Transverse colon (tissue), 4 donors: Measurements from ENCODE around the gene KRTAP15-1. TPM values are rescaled to one million over a fixed set of nuclear protein-coding genes. Genes with fewer than 3 reads are reported as not detected.
A peak's percentile ranks its signal among the peaks of the same experiment; 100 is the strongest.

Experiments
- DNase-seq: peaks from one replicate; pipeline ENCODE4 v3.0.0-alpha.2; 2019
- H3K27ac ChIP-seq, 4 donors: fragments of 200-600 bp; sonication (generic); 2 replicates each; pipeline ENCODE4 v1.5.1; 2016 to 2018; ENCODE audit warnings: inconsistent platforms in 4 of 4
- H3K27me3 ChIP-seq: fragments of 200-600 bp; sonication (generic); 2 replicates; pipeline ENCODE4 v1.5.1; 2017; ENCODE audit warnings: inconsistent platforms
- H3K36me3 ChIP-seq, 4 donors: fragments of 200-600 bp; sonication (generic); 2 replicates each; pipeline ENCODE4 v1.5.1; 2017 to 2019; ENCODE audit warnings: inconsistent platforms in 4 of 4
- H3K4me1 ChIP-seq, 4 donors: fragments of 200-600 bp; sonication (generic); 2 replicates each; pipeline ENCODE4 v1.5.1; 2017 to 2020; ENCODE audit warnings: inconsistent platforms in 4 of 4
- H3K4me3 ChIP-seq, 4 donors: fragments of 200-600 bp; sonication (generic); 1 replicate in 1 of 4; 2 replicates in 3 of 4; pipeline versions ENCODE4 v1.5.1 to v1.6.1; 2017 to 2019; ENCODE audit warnings: inconsistent platforms in 4 of 4
- H3K9me3 ChIP-seq, 2 donors: fragments of 200-600 bp; sonication (generic); 2 replicates each; pipeline ENCODE4 v1.5.1; 2017 to 2019; ENCODE audit warnings: inconsistent platforms in 2 of 2
- CTCF ChIP-seq, 5 experiments: fragments of 200-600 bp in 3 of 5; fragments of 450-650 bp in 2 of 5; sonication (generic) in 3 of 5; IDR thresholded peaks; 1 replicate in 2 of 5; 2 replicates in 3 of 5; pipeline ENCODE4 v1.5.1; 2016 to 2017; ENCODE audit warnings: antibody characterized with exemption in 5 of 5, inconsistent platforms in 3 of 5, mild to moderate bottlenecking in 2 of 5, moderate library complexity in 1 of 5
- EP300 ChIP-seq: sonication (generic); formaldehyde crosslinking; IDR thresholded peaks from one replicate; pipeline ENCODE4 v1.6.1; 2017; ENCODE audit warnings: antibody characterized with exemption, low read depth
- POLR2A ChIP-seq: fragments of 450-650 bp; IDR thresholded peaks from one replicate; pipeline ENCODE4 v1.6.1; 2016; ENCODE audit warnings: antibody characterized with exemption, mild to moderate bottlenecking, moderate library complexity
- POLR2AphosphoS5 ChIP-seq, 3 donors: sonication (generic); formaldehyde crosslinking; IDR thresholded peaks; one replicate each; pipeline ENCODE4 v1.6.1; 2016; ENCODE audit warnings: antibody characterized with exemption in 3 of 3
- WGBS, 2 donors: methylation state at CpG; one replicate each; pipeline ENCODE4 v1.1.5; 2018; ENCODE audit warnings: low coverage in 1 of 2; 5-methylcytosine and 5-hydroxymethylcytosine counted together
- in situ Hi-C, 4 donors: fragments of 200-750 bp; cut with MboI; loops; one replicate each; pipeline versions ENCODE4 v1.15.0 to v1.15.1; 2017; ENCODE audit warnings: low sequenced_read_pairs in 3 of 4, low pct_ligation_motif_present in 1 of 4, low pct_unique_long_range_greater_than_20kb in 1 of 4
- intact Hi-C: fragments of 100-400 bp; cut with DNase I; formaldehyde crosslinking; loops from one replicate; pipeline ENCODE4 v1.15.1; 2023; ENCODE audit warnings: low total_unique reads
- total RNA-seq, 4 donors: library from RNA; depleted of rRNA; stranded (reverse); fragments of >200 nt; gene quantifications; one replicate each; pipeline ENCODE4 v1.1.0, GENCODE V29; 2016

The KRTAP15-1 gene
- total RNA-seq, 4 donors from 2014 or later: not detected

DNA sequence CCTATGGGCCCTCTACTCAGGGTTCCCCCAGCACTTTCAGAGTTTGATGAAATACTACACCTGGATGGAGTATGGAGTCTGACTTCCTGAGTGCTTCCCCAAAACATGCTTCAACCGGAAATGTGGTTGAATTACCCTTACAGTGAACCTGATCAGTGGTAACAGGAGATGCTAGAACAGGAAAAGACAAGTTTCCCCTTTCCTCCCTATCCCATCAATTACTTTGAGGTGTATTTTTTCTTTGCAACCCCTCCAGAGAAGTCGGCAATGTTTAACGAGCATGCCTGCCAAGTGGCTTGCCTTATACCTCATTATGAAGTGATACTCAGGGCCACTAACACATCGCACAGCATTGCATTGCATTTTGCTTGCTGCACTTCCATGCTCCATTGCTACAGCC is 7.0 kb downstream of the KRTAP15-1 start:
- H3K9me3 ChIP-seq: no peaks in the 10 kb centered on the region
- H3K4me3 ChIP-seq: no peak overlapping the region
- no peak for DNase-seq
- intact Hi-C loops: no loop called here
- no peaks in the 10 kb centered on the region for H3K36me3 ChIP-seq
- no peak overlapping the region for H3K27ac ChIP-seq
- WGBS, 2 donors: 29 to 70% methylated on average over 4 of the region's 4 CpGs
- TF ChIP-seq POLR2A: no peak
- TF ChIP-seq CTCF (IDR thresholded peaks at IDR 0.05): no peak
- TF ChIP-seq POLR2AphosphoS5 (IDR thresholded peaks at IDR 0.05): no peak
- no peak for TF ChIP-seq EP300
- in situ Hi-C loops: no loop called here
- H3K4me1 ChIP-seq: no peaks in the 10 kb centered on the region
- H3K27me3 ChIP-seq: no peaks in the 10 kb centered on the region

- WGBS, 2 donors: 81 to 90% methylated on average over 3 of the region's 3 CpGs
- no peak for DNase-seq
- H3K27me3 ChIP-seq: no peaks in the 10 kb centered on the region
- H3K4me1 ChIP-seq: no peaks in the 10 kb centered on the region
- no peak overlapping the region for H3K27ac ChIP-seq
- intact Hi-C loops: no loop called here
- H3K4me3 ChIP-seq: no peak overlapping the region
- TF ChIP-seq POLR2AphosphoS5 (IDR thresholded peaks at IDR 0.05): no peak
- TF ChIP-seq POLR2A: no peak
- no peak for TF ChIP-seq EP300
- no peak for TF ChIP-seq CTCF (IDR thresholded peaks at IDR 0.05)
- in situ Hi-C loops: no loop called here
- no peaks in the 10 kb centered on the region for H3K36me3 ChIP-seq
- no peaks in the 10 kb centered on the region for H3K9me3 ChIP-seq
These were observed 8.4 kb downstream of the KRTAP15-1 start for GRCh38 chr21:30448514-30448913.

DNA sequence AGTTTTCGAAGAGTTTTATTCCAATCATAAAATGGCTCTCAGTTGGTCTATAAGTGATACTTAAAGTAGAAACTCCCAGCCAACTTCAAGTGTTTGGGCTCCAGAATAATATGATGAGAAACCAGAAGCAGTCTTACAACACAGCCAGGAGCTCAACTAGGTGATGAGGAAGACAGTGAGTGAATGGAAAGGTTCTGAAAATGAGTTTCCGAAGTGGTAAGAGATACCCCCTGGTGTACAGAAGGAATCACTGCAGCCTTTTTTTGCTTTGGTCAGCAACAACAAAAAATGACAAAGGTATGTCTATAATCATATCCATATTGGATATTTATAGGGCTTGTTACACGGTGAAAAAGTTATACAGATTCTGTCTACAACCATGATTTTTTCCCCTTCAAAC is 23.6 kb downstream of the KRTAP15-1 start:
- H3K4me3 ChIP-seq: no peak overlapping the region
- no peak for DNase-seq
- 22 to 60% methylated on average over 3 of the region's 3 CpGs for WGBS, 2 donors
- intact Hi-C loops: no loop called here
- no peaks in the 10 kb centered on the region for H3K9me3 ChIP-seq
- no peaks in the 10 kb centered on the region for H3K27me3 ChIP-seq
- H3K27ac ChIP-seq: no peak overlapping the region
- H3K36me3 ChIP-seq: no peaks in the 10 kb centered on the region
- in situ Hi-C loops: no loop called here
- TF ChIP-seq POLR2AphosphoS5 (IDR thresholded peaks at IDR 0.05): no peak
- TF ChIP-seq CTCF (IDR thresholded peaks at IDR 0.05): peak in 1 of 5 experiments; percentile 22
- TF ChIP-seq POLR2A: no peak
- TF ChIP-seq EP300: no peak
- H3K4me1 ChIP-seq: no peaks in the 10 kb centered on the region

DNA sequence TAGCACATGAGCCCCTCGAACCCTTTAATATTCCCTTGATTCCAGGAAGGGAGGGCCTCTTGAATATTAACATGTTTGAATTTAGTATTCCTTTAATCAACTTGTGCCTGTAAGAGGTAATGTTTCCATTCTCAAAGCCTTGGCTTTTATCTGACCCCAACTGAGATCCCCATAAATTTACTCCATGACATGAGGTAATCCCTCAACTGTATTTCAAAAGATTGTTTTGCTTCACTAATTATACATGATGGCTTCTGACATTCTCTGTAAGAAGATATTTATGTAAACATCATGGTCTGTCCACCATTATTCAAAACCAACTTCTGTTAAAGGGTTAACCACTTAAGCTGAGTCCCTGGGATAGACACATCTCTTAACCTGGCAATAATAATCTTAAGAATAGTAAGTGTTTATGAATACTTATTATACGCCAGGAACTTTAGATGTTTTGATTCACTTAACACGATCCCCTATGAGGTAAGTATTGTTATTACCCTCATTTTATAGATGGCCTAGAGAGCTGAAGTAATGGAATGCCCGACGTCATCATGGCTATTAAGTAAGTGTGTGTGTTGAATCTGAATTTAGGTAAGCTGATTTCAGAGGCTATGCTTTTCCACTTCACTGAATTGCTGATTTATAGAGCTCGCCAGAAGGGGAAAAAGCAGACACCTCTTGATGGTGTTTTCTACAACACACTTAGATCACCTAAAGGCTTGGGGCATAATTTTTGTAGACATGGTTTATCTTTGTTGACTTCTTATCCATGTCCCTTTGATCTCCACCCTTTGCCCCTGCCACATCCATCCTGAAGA is 29.0 kb downstream of the KRTAP15-1 start:
- Histone ChIP-seq H3K4me3 (no peak overlapping the region), H3K9me3 (no peaks in the 10 kb centered on the region), H3K27ac (no peak overlapping the region), H3K36me3 (no peaks in the 10 kb centered on the region), H3K27me3 (no peaks in the 10 kb centered on the region), H3K4me1 (no peaks in the 10 kb centered on the region)
- DNase-seq: no peak
- WGBS, 2 donors: 55 to 59% methylated on average over 6 of the region's 6 CpGs
- in situ Hi-C loops: no loop called here
- intact Hi-C loops: no loop called here
- TF ChIP-seq EP300 (no peak), POLR2A (no peak), CTCF (IDR thresholded peaks at IDR 0.05) (no peak), POLR2AphosphoS5 (IDR thresholded peaks at IDR 0.05) (no peak)
